Activated naive CD8-positive, alpha-beta T cell (primary cell): Measurements from ENCODE around the gene PCDHB8.
"Not testable (repeated sequence)": the region's sequence is repeated elsewhere in the genome, so short reads cannot be mapped to it uniquely, and the experiment has no call there.

Source experiments
- H3K27ac Mint-ChIP-seq: one replicate; pipeline ENCODE4 v1.8.0; 2021; ENCODE audit warnings: mixed read lengths
- H3K27me3 Mint-ChIP-seq: one replicate; pipeline ENCODE4 v1.8.0; 2021; ENCODE audit warnings: mixed read lengths
- H3K36me3 Mint-ChIP-seq: one replicate; pipeline ENCODE4 v1.8.0; 2021; ENCODE audit warnings: mixed read lengths
- H3K4me1 Mint-ChIP-seq: one replicate; pipeline ENCODE4 v1.8.0; 2021; ENCODE audit warnings: low read depth, mixed read lengths
- H3K4me3 Mint-ChIP-seq: one replicate; pipeline ENCODE4 v1.8.0; 2021; ENCODE audit warnings: mild to moderate bottlenecking, mixed read lengths
- H3K9me3 Mint-ChIP-seq: one replicate; pipeline ENCODE4 v1.8.0; 2021; ENCODE audit warnings: low read depth, mixed read lengths

PCDHB8 gene

GRCh38 chr5:141177577-141178191, at the start of gene PCDHB8:
Gene PCDHB8, plus strand, starts transcription at chr5:141177790. Its CDS starts 245 bp downstream, at chr5:141178035.
- not testable (repeated sequence) for H3K27ac Mint-ChIP-seq, H3K9me3 Mint-ChIP-seq, H3K4me1 Mint-ChIP-seq, H3K36me3 Mint-ChIP-seq, H3K4me3 Mint-ChIP-seq
- peaks cover 22% of the 10 kb centered on the region for H3K27me3 Mint-ChIP-seq

- peaks cover 20% of the 10 kb centered on the region for H3K9me3 Mint-ChIP-seq
- no peak within 1 kb of the TSS for H3K27ac Mint-ChIP-seq
- H3K27me3 Mint-ChIP-seq: peaks cover 25% of the 10 kb centered on the region
- H3K4me1 Mint-ChIP-seq: peaks cover 4% of the 10 kb centered on the region
- peaks cover 3% of the 10 kb centered on the region for H3K36me3 Mint-ChIP-seq
- H3K4me3 Mint-ChIP-seq: peak within 1 kb of the TSS; percentile 67
These were observed 42.4 kb upstream of the PCDHB8 start, which contains the start of gene PCDHB5 for GRCh38 chr5:141135030-141135717. Gene PCDHB5, plus strand, starts transcription at chr5:141135206. Its CDS starts 229 bp downstream, at chr5:141135435.

- peaks cover 17% of the 10 kb centered on the region for H3K9me3 Mint-ChIP-seq
- no peak overlapping the region for H3K27ac Mint-ChIP-seq
- H3K36me3 Mint-ChIP-seq: peaks cover 3% of the 10 kb centered on the region
- peaks cover 4% of the 10 kb centered on the region for H3K4me1 Mint-ChIP-seq
- peaks cover 25% of the 10 kb centered on the region for H3K27me3 Mint-ChIP-seq
- no peak overlapping the region for H3K4me3 Mint-ChIP-seq
These were observed 41.8 kb upstream of the PCDHB8 start for GRCh38 chr5:141135718-141136266.

GRCh38 chr5:141137346-141137745, 40.2 kb upstream of the PCDHB8 start:
- H3K36me3 Mint-ChIP-seq, H3K4me3 Mint-ChIP-seq, H3K4me1 Mint-ChIP-seq, H3K27ac Mint-ChIP-seq: not testable (repeated sequence)
- peaks cover 28% of the 10 kb centered on the region for H3K27me3 Mint-ChIP-seq
- H3K9me3 Mint-ChIP-seq: peaks cover 17% of the 10 kb centered on the region

- peaks cover 4% of the 10 kb centered on the region for H3K4me1 Mint-ChIP-seq
- H3K27me3 Mint-ChIP-seq: peaks cover 38% of the 10 kb centered on the region
- H3K27ac Mint-ChIP-seq: peak within 1 kb of the TSS; percentile 2
- H3K4me3 Mint-ChIP-seq: no peak within 1 kb of the TSS
- peaks cover 12% of the 10 kb centered on the region for H3K36me3 Mint-ChIP-seq
- H3K9me3 Mint-ChIP-seq: peaks cover 13% of the 10 kb centered on the region
These were observed 27.8 kb upstream of the PCDHB8 start, which contains the start of gene PCDHB6 for GRCh38 chr5:141149812-141150211. Gene PCDHB6, plus strand, starts transcription at chr5:141150057. Its CDS starts 201 bp downstream, at chr5:141150258.

- Mint-ChIP-seq H3K4me3 (no peak overlapping the region), H3K27me3 (peaks cover 34% of the 10 kb centered on the region), H3K27ac (no peak overlapping the region), H3K9me3 (peaks cover 13% of the 10 kb centered on the region), H3K4me1 (peaks cover 4% of the 10 kb centered on the region), H3K36me3 (peaks cover 12% of the 10 kb centered on the region)
These were observed 27.2 kb upstream of the PCDHB8 start for GRCh38 chr5:141150224-141150992.

- Mint-ChIP-seq H3K27me3 (peaks cover 37% of the 10 kb centered on the region), H3K36me3 (peaks cover 12% of the 10 kb centered on the region), H3K4me3 (no peak overlapping the region), H3K27ac (no peak overlapping the region), H3K4me1 (peaks cover 4% of the 10 kb centered on the region), H3K9me3 (peaks cover 13% of the 10 kb centered on the region)
These were observed 26.6 kb upstream of the PCDHB8 start for GRCh38 chr5:141150993-141151325.

GRCh38 chr5:141151632-141152031, 26.0 kb upstream of the PCDHB8 start:
- H3K4me1 Mint-ChIP-seq, H3K27ac Mint-ChIP-seq, H3K4me3 Mint-ChIP-seq: not testable (repeated sequence)
- Mint-ChIP-seq H3K9me3 (peaks cover 15% of the 10 kb centered on the region), H3K36me3 (peaks cover 15% of the 10 kb centered on the region), H3K27me3 (peaks cover 44% of the 10 kb centered on the region)

- peaks cover 16% of the 10 kb centered on the region for H3K36me3 Mint-ChIP-seq
- H3K27me3 Mint-ChIP-seq: peaks cover 47% of the 10 kb centered on the region
- H3K9me3 Mint-ChIP-seq: peaks cover 16% of the 10 kb centered on the region
- H3K4me1 Mint-ChIP-seq, H3K4me3 Mint-ChIP-seq, H3K27ac Mint-ChIP-seq: not testable (repeated sequence)
These were observed 25.5 kb upstream of the PCDHB8 start for GRCh38 chr5:141152096-141152495.

GRCh38 chr5:141155540-141156374, 21.8 kb upstream of the PCDHB8 start:
- Mint-ChIP-seq H3K4me1 (no peaks in the 10 kb centered on the region), H3K9me3 (peaks cover 11% of the 10 kb centered on the region), H3K36me3 (peaks cover 13% of the 10 kb centered on the region), H3K27me3 (peaks cover 42% of the 10 kb centered on the region), H3K4me3 (no peak overlapping the region), H3K27ac (no peak overlapping the region)

- H3K27ac Mint-ChIP-seq, H3K4me1 Mint-ChIP-seq, H3K4me3 Mint-ChIP-seq: not testable (repeated sequence)
- Mint-ChIP-seq H3K27me3 (peaks cover 34% of the 10 kb centered on the region), H3K9me3 (peaks cover 11% of the 10 kb centered on the region), H3K36me3 (peaks cover 13% of the 10 kb centered on the region)
These were observed 20.2 kb upstream of the PCDHB8 start for GRCh38 chr5:141157356-141157755.

GRCh38 chr5:141157901-141158300, 19.7 kb upstream of the PCDHB8 start:
- H3K4me3 Mint-ChIP-seq, H3K27ac Mint-ChIP-seq, H3K9me3 Mint-ChIP-seq, H3K4me1 Mint-ChIP-seq: not testable (repeated sequence)
- Mint-ChIP-seq H3K27me3 (peaks cover 29% of the 10 kb centered on the region), H3K36me3 (peaks cover 13% of the 10 kb centered on the region)

- Mint-ChIP-seq H3K9me3 (peaks cover 5% of the 10 kb centered on the region), H3K27ac (no peak within 1 kb of the TSS), H3K27me3 (peaks cover 35% of the 10 kb centered on the region), H3K4me1 (no peaks in the 10 kb centered on the region), H3K4me3 (no peak within 1 kb of the TSS), H3K36me3 (peaks cover 6% of the 10 kb centered on the region)
These were observed 5.0 kb upstream of the PCDHB8 start, which contains the start of gene PCDHB7 for GRCh38 chr5:141172381-141173204. Gene PCDHB7, plus strand, starts transcription at chr5:141172644. Its CDS starts 192 bp downstream, at chr5:141172836.
